Mucosa of stomach (tissue), 1 donor: ENCODE results near the gene MAP2K5.

ENCODE experiments used
- H3K27me3 ChIP-seq: one replicate; pipeline ENCODE4 v1.7.0; 2013; ENCODE audit warnings: mild to moderate bottlenecking, low read length; ENCODE audit not compliant: control insufficient read depth, insufficient read depth
- H3K36me3 ChIP-seq: one replicate; pipeline ENCODE4 v1.7.0; 2013; ENCODE audit warnings: low read length; ENCODE audit not compliant: control insufficient read depth, insufficient read depth
- H3K4me1 ChIP-seq: one replicate; pipeline ENCODE4 v1.7.0; 2013; ENCODE audit warnings: mild to moderate bottlenecking, low read length; ENCODE audit not compliant: control insufficient read depth, insufficient read depth
- H3K4me3 ChIP-seq: one replicate; pipeline ENCODE4 v1.7.0; 2013; ENCODE audit warnings: low read length
- H3K9ac ChIP-seq: one replicate; pipeline ENCODE4 v1.7.0; 2013; ENCODE audit warnings: mild to moderate bottlenecking, low read length, moderate library complexity
- H3K9me3 ChIP-seq: one replicate; pipeline ENCODE4 v1.7.0; 2013; ENCODE audit warnings: mild to moderate bottlenecking, low read length, moderate library complexity; ENCODE audit not compliant: control insufficient read depth
- donor health status: Pancreatic carcinoma.

MAP2K5 gene

DNA sequence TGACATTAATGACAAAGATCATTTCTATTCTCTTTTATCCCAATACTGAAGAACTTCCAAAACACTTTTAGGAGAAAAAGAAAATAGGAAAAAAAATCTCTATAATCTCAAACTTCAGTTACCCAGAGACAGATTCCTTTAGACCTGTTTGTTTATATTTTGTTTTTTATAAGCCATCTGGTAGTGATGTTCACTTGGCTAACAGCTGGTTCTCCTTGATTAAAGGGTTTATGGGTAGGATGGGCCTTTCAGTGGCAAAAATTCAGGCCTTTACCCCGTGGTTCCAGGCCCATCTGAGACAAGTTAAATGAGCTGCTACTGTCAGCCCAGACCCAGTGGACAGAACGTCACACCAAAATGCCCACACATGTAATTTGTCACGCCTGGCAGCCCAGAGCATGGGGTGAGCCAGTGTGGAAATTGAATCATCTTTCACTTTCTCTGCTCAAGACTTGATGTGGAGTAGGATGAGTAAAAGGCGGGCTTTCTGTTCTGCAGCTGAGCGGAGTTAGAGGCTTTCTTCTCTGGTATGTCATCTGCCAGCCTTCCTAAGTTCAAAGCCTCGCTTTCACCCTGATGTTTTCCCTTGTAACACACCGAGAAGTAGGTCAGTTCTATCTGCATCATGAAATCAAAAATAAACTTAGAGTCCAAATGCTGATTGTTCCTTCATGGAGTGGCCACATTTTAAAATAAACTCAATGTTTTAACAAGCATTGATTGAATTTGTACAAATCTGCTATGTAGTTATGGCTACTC is 220.3 kb downstream of the MAP2K5 start:
- no peak overlapping the region for H3K9ac ChIP-seq
- no peak overlapping the region for H3K4me3 ChIP-seq
- H3K27me3 ChIP-seq, result no peaks in the 10 kb centered on the region
- no peaks in the 10 kb centered on the region for H3K36me3 ChIP-seq
- H3K4me1 ChIP-seq, result peaks cover 16% of the 10 kb centered on the region
- H3K9me3 ChIP-seq, result no peaks in the 10 kb centered on the region

DNA sequence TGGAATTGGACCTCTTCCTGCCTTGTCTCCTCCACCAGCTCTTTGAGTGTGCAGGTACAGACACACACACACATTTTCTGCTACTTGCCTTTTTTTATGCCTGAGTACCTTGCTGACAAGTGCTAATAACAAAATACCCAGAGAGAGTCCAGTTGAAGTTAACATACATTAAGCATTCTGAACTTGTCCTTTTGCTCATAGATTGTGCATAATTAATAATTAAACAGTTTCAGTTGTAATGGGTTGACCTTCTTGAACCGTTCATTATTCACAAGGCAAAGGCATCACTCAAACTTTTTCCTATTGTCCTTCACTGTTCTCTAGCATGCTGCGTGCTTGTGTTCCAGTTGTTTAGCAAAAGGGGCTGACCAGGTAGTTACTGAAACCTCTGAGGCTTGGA is 223.2 kb downstream of the MAP2K5 start:
- peaks cover 15% of the 10 kb centered on the region for H3K4me1 ChIP-seq
- H3K9me3 ChIP-seq, result no peaks in the 10 kb centered on the region
- no peak overlapping the region for H3K9ac ChIP-seq
- H3K4me3 ChIP-seq, result no peak overlapping the region
- H3K27me3 ChIP-seq, result no peaks in the 10 kb centered on the region
- no peaks in the 10 kb centered on the region for H3K36me3 ChIP-seq

DNA sequence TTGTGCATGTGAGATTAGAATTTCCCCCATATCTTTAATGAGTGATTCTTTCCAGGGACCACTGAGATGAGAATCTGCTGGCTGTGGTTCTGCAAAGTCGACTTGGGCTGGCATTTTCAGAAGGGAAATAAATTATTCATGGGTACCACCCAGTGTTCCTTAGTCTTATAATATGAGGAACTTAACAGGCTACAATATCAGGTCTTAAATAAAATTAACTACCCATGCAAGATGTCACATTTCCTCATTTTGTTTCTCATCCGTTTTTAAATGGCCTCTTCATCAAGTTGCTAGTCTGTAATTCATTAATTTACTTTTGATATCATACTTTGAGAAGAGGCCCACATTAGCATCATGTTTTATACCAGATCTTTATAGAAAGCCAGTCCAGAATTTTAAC is 224.5 kb downstream of the MAP2K5 start:
- Histone ChIP-seq H3K4me1 (peaks cover 2% of the 10 kb centered on the region), H3K4me3 (no peak overlapping the region), H3K9ac (no peak overlapping the region), H3K36me3 (no peaks in the 10 kb centered on the region), H3K9me3 (no peaks in the 10 kb centered on the region), H3K27me3 (no peaks in the 10 kb centered on the region)

DNA sequence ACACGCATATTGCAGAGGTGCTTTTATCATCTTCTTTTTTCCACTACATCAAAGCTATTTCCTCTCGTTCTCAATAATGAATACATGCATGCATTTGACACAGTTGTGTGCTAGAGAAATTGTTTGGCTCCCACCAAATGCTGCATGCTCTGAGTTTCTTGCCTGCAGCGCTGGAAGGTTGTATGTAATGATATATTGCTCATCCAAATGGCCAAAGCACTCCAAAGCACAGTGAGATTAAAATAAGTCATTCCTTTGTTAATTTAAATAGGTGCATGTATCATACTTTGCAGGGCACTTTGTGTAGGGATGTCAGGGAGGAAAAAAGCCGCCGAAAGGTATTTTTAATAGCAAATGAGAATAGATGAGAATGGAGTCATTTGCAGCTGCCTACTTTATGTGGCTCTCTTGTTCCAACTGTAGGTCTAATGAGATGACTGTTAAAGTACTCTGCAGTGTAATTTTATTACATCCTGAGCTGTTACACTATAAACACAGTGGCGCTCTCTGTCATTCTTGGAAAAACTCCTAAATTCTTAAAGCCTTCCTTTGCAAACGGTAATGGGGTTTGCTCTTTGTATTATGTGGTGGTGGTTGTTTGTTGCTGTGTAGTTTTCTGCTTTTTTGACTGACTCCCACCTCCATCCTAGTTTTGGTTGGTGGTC is 225.9 kb downstream of the MAP2K5 start:
- Histone ChIP-seq H3K9ac (no peak overlapping the region), H3K36me3 (no peaks in the 10 kb centered on the region), H3K4me1 (no peaks in the 10 kb centered on the region), H3K9me3 (no peaks in the 10 kb centered on the region), H3K27me3 (no peaks in the 10 kb centered on the region), H3K4me3 (no peak overlapping the region)

DNA sequence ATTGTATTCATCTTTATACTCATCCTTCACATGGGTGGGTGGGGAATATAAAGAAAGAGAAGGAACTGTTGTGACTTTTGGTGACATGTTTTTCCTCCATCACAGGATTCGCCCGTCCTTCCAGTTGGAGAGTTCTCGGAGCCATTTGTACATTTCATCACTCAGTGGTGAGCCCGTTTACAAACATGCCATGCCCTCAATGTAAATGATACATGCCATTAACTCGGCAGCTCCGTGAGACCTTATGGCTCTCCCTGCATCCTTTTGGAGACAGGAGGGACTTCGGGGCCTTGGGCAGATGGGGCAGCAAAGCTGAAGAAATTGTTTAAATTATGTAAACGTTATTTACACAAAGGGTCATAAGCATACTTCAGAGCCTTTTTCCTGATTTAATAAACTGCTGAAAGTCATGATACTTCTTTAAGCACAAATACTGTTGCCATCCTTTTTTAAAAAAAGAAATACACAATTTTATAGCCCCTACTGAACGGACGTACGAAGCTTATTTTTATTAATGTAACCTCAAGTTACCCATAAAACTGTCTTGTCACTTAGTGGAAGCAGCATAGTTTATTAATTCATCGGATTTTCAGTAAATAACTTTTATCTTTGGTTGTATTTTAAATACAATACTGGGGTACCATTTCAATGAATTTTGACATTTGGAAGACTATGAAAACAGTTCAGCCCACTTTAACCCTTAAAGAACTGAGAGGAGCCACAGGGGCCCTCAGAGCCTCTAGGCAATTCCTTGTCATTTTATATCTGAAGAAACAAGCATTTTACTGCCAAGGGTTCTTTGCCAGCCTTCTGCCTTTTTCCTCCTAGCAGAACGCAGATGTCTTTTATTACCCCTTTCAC is 227.2 kb downstream of the MAP2K5 start:
- no peaks in the 10 kb centered on the region for H3K4me1 ChIP-seq
- H3K27me3 ChIP-seq, result no peaks in the 10 kb centered on the region
- H3K9me3 ChIP-seq, result no peaks in the 10 kb centered on the region
- no peak overlapping the region for H3K4me3 ChIP-seq
- no peak overlapping the region for H3K9ac ChIP-seq
- H3K36me3 ChIP-seq, result no peaks in the 10 kb centered on the region

DNA sequence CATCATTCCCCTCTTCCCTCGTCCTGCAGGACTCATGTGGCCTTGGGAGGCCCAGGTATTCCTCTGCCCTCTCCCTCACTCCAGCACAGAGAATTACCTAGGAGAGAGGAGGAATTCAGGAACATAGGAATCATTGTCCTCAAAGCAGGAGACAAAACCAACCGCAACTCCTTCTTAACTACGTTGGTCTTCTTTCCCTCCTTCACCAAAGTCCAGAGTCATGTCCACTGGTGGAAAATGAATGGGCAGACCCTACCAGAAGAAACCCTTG is 227.8 kb downstream of the MAP2K5 start:
- Histone ChIP-seq H3K27me3 (no peaks in the 10 kb centered on the region), H3K9ac (no peak overlapping the region), H3K4me1 (no peaks in the 10 kb centered on the region), H3K9me3 (no peaks in the 10 kb centered on the region), H3K36me3 (no peaks in the 10 kb centered on the region), H3K4me3 (no peak overlapping the region)

DNA sequence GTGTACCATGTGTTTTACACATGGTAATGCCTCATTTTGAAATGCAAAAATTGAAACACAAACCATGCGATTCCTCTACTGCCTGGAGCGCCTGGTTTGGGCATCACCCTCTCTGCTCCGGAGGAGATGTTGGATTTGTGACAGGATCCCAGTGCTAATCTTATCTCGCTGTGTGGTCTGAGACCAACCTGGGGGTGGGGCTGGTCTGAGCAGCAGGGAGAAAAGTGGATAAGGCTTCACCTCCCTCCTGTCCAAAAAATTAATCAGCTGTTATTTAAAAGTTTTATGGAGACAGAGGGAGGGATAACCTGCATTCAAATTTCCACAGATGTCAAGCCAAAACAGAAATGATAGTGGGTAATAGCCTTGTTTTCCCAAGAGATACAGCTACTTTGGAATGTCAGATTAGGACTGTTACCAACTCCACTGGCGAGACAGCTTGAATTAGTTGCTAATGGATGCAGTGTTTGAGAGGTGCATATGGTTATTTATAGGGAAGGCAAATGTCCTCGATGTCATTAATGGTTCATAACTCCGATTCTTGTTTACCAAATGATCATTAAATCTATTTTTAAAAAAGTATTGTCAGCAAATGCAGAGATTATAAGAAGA is 228.8 kb downstream of the MAP2K5 start:
- no peaks in the 10 kb centered on the region for H3K36me3 ChIP-seq

DNA sequence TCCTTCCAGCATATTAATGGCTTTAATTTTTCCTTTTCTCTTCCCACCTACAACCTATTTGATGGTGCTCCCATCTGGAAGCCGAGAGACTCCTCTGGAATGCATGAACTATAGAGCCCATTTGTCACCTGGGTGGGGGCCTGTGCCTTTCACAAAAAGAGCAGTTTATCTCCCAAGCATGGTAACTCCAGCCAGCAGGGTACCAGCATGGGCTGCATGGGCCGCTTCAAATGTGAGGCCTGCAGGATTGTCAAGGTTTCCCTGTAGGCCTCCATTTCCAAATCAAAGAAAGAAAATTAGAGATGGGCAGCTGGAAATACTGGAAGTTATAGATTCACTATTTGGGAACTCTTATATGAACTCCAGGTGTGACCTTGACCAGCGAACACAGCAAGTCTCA is 232.1 kb downstream of the MAP2K5 start:
- Histone ChIP-seq H3K9me3 (no peaks in the 10 kb centered on the region), H3K4me1 (no peaks in the 10 kb centered on the region), H3K27me3 (no peaks in the 10 kb centered on the region), H3K4me3 (no peak overlapping the region), H3K36me3 (no peaks in the 10 kb centered on the region), H3K9ac (no peak overlapping the region)

More for the DNA sequence above, 228.8 kb downstream of the MAP2K5 start:
- Histone ChIP-seq H3K4me3 (no peak overlapping the region), H3K9me3 (no peaks in the 10 kb centered on the region), H3K4me1 (no peaks in the 10 kb centered on the region), H3K9ac (no peak overlapping the region), H3K27me3 (no peaks in the 10 kb centered on the region)

DNA sequence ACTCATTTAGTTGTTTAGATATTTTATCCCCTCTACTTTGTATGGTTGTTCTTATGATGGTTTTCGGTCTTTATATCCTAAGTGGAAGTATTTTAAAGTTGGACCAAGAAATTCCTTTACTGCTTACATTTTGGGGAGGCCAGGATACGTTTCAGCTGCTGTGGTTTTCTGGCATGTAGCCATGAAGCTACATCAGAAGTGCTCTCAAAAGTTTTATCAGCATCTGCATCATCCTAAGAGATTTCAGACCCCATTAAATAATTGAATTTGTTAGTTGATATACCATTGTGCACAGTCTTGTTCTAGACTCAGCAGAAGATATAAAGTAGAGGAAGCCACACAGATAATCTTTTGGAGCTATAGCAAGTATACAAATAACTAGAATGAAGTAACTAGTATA is 232.7 kb downstream of the MAP2K5 start:
- Histone ChIP-seq H3K27me3 (no peaks in the 10 kb centered on the region), H3K36me3 (no peaks in the 10 kb centered on the region), H3K4me1 (no peaks in the 10 kb centered on the region), H3K9ac (no peak overlapping the region), H3K9me3 (no peaks in the 10 kb centered on the region), H3K4me3 (no peak overlapping the region)

DNA sequence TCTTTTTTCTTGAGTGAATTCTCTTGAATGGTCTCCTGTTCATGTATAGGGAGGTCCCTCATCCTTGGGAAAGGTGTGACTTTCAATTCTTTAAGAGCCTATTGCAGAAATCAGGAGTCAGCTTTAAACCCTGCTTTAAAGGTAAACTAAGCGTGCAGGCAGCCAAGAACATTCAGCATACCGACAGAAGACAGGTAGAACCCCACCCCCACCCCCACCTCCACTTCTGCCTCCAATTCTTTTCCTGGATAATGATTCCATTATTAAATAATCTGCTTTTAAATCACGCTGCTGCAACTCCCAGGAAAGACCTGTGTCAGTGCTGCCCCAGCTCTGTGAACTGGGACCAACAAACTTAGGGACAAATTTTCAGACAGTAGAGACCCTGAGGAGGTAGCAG is 233.5 kb downstream of the MAP2K5 start:
- Histone ChIP-seq H3K9me3 (no peaks in the 10 kb centered on the region), H3K27me3 (no peaks in the 10 kb centered on the region), H3K36me3 (no peaks in the 10 kb centered on the region)

DNA sequence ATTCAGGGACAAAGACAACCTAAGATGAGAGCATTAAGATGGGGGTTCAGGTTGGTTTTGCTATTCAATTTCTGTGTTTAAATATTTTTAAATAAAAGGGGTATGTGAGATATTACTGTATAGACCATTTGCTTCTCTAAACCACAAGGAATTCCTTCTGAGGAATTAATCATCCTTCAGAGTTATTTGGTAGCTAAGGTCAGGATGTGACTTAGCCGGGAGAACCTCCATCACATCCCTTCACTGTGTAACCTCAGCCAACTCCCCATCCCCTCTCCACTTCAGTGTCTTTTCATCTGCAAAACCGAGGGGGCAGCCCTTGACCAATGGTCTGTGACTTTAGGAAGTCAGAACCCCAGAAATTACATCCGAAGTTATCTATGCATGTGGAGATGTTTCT is 234.1 kb downstream of the MAP2K5 start:
- Histone ChIP-seq H3K4me3 (no peak overlapping the region), H3K27me3 (no peaks in the 10 kb centered on the region), H3K36me3 (no peaks in the 10 kb centered on the region), H3K9me3 (no peaks in the 10 kb centered on the region), H3K9ac (no peak overlapping the region), H3K4me1 (no peaks in the 10 kb centered on the region)

More for the DNA sequence above, 233.5 kb downstream of the MAP2K5 start:
- Histone ChIP-seq H3K4me1 (no peaks in the 10 kb centered on the region), H3K4me3 (no peak overlapping the region), H3K9ac (no peak overlapping the region)

DNA sequence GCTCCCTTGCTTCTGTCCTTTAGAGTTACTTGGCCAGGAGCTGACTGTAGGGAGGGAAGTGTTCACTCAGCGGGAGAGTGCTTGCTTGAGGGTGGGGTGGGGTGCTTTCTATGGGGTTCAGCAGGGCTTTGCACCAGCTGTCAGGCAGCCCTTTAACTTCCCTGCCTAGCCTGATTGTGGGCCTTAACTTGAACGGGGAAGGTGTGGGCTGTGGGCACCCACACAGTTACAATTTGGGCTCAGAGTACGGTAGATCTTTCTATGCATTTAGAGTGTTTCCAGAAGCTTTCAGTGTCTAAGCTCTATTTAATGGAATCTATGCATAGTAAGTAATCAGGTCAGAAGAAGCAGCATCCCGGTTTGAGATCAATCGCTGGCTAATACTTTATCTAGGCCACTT is 234.6 kb downstream of the MAP2K5 start:
- no peaks in the 10 kb centered on the region for H3K27me3 ChIP-seq
- no peak overlapping the region for H3K4me3 ChIP-seq
- H3K9me3 ChIP-seq, result no peaks in the 10 kb centered on the region
- no peaks in the 10 kb centered on the region for H3K4me1 ChIP-seq
- no peak overlapping the region for H3K9ac ChIP-seq
- H3K36me3 ChIP-seq, result no peaks in the 10 kb centered on the region
